ENCODE results near the gene KCNJ6.
"Not testable (repeated sequence)": the region's sequence is repeated elsewhere in the genome, so short reads cannot be mapped to it uniquely, and the experiment has no call there.

Gene KCNJ6

DNA sequence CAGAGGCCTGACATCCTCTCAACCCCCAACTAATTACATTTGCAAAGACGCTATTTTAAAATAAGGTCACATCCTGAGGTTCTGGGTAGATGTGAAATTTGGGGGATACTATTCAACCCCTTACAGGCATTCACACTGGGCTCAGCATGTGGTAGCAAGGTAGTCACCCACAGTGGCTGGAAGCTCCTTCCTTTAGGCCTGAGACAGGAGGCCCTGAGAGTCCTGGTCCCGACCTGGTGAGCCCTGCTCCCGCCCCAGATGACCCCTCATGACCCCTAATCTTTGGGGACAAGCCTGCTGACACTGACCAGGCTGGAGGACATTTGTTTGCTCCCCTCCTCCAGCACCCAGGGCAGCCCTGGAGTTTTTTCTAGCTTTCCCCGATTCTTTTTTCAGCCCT is 323.8 kb downstream of the KCNJ6 start:
- no peak for DNase-seq

DNA sequence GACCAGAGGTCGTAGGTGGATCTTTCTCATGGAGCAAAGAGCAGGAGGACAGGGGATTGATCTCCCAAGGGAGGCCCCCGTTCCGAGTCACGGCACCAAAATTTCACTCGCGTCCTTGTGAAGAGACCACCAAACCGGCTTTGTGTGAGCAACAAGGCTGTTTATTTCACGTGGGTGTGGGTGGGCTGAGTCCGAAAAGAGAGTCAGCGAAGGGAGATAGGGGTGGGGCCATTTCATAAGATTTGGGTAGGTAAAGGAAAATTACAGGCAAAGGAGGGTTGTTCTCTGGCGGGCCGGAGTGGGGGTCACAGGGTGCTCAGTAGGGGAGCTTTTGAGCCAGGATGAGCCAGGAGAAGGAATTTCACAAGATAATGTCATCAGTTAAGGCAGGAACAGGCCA is 324.3 kb downstream of the KCNJ6 start:
- not testable (repeated sequence) for DNase-seq

DNA sequence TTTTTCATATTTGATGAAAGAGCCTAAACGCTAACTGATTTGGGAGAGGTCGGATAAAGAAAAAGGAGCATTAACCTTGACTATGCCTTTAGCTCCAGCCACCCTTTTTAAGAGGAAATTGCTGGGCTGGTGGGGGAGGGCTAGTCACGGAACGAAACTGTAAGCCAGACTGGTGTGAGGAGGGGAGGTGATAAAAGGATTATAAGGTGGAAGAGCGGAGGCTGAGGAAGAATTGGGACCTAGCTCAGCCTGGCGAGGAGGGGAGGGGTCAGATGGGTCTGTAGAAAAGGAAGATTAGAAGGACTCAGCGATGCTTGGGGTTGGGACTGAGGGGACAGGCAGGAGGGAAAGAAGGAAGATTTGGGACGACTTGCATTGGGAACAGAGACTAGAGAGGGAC is 325.4 kb downstream of the KCNJ6 start:
- DNase-seq: not testable (repeated sequence)

DNA sequence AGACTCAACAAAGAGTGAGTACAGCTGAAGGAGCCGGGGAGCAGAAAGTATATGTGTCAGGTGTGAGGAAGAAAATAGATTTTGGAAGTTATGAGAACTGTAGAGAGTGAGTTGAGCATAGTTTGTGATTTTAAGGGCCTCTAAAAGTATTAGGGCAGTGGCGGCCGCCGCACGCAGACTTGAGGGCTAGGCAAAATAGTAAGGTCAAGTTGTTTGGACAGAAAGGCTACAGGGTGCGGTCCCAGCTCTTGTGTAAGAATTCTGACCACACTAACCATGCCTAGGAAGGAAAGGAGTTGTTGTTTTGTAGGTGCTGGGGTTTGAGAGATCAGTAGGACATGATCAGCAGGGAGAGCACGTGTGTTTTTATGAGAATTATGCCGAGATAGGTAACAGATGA is 327.6 kb downstream of the KCNJ6 start:
- not testable (repeated sequence) for DNase-seq

DNA sequence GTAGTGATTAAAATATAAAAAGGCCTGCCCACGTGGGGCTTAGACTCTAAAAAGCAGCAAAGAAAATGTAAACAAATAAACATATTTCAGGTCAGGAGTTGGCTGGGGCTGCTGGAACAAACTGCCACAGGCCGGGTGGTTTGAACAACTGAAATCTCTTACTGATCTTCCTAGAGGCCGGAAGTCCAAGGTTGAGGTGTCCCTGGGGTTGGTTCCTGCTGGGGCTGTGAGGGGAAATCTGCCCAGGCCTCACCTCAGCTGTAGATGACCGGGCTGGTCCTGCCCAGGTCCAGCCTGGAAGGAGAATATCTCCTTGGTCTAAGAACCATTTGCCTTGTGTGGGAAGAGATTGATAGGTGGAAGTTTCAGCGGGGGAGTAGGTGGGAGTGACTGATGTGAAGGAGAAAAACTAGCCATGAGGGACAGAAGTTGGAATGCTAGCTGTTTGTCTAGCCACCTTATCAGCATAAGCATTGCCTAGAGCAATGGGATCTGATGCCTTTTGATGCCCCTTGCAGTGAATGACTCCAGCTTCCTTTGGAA is 328.6 kb downstream of the KCNJ6 start:
- DNase-seq: no peak

DNA sequence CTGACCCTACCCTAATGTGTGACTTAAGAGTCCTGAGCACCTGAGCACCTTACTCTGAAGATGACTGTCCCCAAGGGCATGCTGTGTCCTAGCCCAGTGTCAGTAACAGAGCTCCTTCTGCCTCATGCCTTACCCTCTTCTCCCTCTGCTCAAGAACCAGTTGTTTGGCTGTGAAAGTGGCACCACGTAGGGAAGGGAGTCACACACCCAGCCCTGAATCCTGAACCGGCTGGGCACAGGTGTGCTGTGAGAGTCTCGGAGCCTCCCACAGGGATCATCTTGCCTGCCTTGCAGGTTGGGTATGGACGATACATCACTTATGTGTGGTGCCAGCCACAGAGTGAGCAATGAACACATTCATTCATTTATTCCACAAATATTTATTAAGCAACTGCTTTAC is 329.1 kb downstream of the KCNJ6 start:
- no peak for DNase-seq

DNA sequence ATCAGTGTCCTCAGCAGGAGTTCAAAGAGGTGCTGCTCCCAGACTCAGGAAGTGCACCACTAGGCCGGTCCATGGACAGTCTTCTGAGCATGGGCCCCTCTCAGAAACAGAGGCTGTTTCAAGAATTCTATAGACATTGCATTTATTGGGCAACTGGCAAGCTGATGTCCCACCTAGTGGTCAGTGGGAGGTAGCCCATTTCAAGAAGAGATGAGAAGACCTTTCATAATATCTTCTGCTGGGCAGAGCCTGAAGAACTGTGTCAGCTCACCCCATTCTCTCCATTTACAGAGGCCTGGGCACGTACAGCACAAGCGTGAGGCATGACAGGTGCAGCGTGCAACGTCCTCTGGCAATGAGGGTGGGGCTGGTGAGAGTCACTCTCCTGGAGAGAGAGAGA is 333.7 kb downstream of the KCNJ6 start:
- no peak for DNase-seq

DNA sequence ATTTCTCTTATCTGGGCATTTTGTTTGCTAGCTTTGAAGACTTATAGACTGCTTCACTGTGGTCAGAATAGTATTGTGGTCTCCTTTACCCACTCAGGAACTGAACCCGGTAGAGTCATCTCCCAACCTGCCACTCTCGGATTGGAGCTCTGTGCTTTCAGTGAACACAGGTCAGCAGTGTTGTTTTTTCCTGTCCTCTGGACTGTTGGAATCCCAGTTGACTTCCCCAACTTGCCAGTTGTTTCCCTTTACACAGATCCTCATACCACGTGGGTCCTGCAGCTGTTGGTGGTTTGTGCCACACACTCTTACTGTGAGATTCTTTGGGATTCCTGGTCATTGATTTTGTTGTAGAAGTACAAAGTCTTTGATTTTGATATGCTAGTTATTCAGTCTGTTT is 335.6 kb downstream of the KCNJ6 start:
- no peak for DNase-seq

DNA sequence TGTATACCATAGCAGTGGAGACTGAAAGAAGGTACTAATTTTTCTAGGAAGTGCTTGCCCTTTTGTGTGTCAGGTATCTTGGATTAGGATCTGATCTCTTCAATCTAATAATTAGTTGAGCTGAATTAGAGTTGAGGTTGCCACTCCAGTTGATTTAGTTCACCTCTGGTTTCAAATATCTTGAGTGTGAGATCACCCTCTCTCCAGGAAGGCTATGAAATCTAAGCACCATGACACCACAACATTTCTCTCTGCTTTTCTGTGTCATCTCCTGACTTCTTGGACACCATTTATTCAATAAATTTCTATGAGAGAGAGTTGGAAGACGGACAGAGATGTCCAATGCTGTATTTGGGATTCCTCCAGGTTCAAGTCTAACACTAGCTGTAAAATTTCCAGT is 336.9 kb downstream of the KCNJ6 start:
- DNase-seq: no peak

DNA sequence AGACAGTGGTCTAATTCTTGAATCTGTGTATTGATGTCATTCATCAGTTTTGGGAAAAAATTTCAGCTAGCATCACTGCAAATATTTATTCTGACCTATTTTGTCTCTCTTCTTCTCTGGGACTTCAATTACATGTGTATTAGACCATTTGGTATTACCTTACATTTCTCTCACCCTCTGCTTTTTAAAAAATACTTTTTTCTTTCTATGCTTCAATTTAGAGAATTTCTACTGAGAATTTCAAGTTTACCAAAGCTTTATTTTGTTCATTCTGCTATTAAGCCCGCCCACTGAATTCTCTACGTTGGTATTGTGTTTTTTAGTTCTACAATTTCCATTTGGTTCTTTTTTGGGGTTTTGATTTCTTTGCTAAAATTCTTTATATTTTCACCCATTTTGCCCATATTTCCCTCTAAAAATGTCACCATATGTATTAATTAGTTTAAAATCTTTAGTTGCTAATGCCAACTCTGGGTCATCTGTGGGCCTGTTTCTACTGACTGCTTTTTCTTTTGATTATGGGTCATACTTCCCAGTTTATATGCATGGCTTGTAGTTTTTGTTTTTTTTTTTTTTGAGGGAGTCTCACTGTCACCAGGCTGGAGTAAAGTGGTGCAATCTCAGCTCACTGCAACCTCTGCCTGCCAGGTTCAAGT is 337.7 kb downstream of the KCNJ6 start:
- DNase-seq: no peak

DNA sequence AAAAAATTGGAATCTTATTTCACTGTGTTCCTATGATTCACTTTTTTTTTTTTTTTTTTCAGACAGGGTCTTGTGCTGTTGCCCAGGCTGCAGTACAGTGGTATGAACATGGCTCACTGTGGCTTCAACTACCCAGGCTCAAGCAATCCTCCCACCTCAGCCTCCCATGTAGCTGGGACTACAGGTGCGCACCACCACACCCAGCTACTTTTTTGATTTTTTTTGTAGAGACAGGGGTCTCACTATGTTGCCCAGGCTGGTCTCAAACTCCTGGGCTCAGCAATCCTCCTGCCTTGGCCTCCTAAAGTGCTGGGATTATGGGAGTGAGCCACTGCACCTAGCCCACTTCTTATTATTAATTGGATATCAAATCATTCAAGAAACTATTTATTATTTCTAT is 339.3 kb downstream of the KCNJ6 start:
- DNase-seq: not testable (repeated sequence)

DNA sequence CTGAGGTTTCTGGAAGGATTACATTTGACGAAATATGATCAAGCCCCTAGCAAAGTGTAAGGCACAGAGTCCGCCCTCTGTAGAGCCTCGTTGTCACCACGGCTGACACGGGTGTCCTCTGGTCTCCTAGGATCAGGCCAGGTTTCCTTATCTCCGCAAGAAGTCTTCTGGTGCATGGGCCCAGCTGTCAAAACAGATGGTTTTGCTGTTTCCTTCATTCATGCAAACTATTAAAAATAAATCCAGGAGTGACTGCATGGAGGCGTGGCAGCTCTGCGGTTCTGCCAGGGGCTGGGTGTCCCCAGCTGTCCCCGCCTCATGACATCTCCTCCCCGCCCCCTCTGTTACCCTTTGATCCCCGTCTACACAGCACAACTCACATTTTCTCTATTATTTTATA is 340.7 kb downstream of the KCNJ6 start:
- no peak for DNase-seq

DNA sequence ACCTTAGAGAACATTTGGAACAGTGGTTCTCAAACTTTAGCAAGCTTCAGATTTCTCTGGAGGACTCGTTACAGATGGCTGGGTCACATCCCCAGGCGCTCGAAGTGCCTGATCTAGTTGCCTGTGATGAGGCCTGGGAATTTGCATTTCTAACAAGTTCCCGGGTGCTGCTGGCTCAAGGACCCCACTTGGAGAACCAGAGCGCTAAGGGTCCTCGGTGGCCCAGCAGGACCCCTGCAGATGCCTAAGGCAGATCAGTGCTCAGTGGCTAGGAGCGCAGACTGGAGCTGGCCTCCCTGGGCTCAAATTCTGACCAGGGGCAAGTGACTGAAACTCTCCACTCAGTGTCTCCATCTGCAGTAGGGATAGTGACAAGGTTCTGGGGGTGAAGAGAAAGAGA is 341.5 kb downstream of the KCNJ6 start:
- no peak for DNase-seq

DNA sequence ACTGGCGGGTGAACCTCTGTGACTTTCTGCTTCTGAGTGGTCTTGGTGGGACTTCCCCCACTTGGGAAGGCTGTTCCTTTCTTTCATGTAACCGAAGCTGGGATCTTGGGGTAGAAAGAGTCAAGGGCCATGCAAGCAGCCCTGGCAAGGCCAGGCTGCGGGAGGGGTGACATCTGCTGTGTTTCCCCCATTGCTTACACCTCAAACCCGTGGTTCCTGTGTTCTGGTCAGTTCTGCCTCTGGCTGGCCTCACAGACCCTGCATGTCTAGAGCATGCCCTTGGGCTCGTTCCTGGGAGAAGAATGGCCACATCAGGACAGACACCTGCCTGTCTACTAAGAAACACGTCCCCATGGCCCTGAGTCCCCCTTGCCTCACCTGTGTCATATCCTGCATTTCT is 341.9 kb downstream of the KCNJ6 start:
- DNase-seq: no peak

DNA sequence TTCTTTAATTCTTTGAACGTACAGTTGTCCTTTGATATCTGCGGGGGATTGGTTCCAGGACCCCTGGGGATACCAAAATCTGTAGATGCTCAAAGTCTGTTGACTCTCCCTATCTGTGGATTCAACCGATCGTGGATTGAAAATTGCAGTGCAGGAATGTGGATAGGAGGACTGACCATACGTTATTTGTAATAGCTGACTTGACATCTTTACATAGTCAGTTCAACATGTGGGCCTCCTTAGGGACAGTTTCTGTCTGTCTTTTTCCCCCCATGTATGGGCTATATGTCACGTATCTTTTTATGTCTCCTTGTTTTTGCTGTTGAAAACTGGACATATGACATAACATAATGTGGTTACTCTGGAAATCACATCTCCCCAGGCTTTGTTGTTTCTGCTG is 344.8 kb downstream of the KCNJ6 start:
- no peak for DNase-seq

DNA sequence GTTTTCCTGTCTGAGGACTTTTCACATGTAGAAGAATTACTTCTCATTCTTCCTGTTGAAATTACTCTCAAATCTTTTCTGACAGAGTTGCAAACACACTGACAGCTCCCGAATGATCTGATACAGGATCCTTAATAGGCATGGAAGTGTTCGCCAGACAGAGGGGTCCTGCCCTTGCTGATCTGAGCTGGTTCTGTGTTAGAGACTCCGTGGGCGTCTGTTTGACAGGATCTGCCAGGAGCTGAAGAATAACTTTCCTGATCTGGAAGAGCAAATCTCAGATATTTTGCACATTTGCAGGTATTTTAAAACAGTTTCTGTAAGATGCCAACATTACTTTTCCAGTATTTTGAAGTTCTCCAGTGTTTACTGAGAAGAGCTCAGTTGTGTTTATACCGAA is 347.3 kb downstream of the KCNJ6 start:
- no peak for DNase-seq

DNA sequence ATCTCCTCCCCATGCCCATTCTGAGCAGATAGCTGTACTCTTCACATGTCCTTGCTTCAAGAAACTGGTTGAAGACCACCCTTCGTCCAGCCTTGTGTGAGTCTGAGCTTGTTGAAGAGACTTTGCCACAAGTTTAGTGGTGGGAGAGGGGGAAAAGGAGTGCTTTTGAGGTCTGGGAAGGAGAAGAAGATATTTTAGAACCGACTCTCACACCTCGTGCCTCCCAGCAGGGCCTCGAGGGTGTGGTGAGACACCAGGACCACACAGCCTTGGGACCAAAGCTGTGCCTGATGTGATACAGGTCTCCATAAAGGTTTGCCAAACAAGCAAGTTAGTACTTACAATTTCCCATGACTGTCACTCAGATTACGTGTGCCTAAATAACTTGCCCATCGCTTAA is 347.8 kb downstream of the KCNJ6 start:
- DNase-seq: no peak

DNA sequence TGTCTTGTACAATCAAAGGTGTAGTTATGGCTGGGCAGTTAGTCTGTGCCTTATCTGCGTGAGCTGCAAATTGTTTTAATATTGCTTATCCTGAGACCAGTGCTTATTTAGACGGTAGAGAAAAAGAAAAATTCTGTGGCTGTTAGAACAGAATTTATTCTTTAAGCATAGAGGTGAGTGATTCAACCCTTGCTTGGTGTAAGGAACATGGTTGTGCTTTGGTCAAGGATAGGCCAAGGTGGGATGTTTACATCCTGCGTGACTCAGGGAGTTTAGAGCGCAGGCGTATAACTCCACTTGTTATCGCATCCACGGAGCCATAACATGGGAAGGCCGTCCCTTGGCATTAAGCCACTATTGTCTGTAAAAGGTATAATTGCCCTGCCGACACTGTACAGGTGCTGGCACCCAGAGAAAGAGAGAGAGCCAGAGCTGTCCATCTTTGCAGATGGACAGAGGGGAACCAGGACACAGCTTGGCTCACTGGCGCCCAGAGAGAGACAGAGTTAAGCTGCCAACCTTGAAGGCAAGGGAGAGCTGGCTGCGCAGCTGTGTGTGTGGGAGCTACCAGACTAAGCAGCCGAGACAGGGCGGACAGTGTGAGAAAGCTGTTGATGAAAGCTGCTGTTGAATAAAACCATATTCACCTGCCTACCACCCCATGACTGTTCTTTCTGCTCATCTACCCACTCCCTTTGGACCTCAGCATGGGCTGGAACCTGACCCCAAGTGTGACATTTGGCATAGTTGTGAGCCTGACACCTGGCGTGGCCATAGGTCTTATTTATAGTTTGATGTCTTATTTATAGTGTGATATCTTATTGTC is 349.3 kb downstream of the KCNJ6 start:
- peak; percentile 35 for DNase-seq

DNA sequence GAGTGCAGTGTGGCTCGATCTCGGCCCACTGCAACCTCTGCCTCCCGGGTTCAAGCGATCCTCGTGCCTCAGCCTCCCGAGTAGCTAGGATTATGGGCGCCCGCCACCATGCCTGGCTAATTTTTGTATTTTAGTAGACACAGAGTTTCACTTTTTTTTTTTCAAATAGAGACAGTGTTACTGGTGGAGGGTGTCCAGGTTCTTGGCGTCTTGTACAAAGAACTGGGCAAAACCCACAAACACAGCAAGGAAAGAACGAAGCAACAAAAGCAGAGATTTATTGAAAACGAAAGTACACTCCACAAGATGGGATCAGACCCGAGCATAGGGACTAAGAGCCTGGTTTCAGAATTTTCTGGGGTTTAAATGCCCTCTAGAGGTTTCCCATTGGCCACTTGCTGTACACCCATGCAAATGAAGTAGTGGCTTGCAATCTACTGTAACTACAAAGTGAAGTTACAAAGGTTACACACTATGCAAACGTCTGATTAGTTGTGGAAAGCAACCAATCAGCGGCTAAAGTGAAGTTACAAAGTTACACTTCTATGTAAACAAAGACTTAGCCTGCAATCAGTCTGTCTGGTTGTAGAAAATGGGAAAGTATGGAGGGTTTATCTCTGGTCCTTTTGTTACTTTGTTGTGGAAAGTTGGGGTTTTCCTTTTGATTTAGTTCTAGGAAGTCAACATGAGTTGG is 350.6 kb downstream of the KCNJ6 start:
- peak; percentile 28 for DNase-seq

DNA sequence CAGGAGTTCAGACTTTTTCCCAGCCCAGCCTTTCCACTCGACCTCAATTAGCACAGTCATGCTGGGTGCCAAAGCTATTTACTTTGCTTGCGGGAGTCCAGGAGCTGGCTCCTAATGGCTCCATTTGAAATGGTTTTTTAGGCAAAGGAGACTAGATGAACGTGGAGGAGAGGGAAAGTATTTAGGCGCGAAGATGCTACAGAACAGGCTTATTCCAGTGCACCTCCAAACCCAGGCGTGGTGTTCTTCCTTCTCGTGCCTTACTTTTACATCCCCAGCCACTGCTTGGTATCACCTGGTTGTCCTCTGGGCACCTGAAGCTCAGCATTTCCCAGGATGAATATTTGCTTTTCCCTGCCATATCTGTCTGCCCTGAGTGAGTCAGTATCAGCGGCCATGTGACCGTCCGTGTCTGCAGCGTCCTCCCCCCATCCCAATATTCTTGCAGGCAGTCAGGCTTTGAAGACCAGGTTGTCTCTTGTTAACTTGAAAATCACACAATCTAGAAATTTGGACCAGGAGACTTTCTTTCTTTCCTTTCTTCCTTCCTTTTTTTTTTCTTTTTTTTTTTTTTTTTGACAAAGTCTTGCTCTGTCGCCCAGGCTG is 351.2 kb downstream of the KCNJ6 start:
- DNase-seq: no peak

DNA sequence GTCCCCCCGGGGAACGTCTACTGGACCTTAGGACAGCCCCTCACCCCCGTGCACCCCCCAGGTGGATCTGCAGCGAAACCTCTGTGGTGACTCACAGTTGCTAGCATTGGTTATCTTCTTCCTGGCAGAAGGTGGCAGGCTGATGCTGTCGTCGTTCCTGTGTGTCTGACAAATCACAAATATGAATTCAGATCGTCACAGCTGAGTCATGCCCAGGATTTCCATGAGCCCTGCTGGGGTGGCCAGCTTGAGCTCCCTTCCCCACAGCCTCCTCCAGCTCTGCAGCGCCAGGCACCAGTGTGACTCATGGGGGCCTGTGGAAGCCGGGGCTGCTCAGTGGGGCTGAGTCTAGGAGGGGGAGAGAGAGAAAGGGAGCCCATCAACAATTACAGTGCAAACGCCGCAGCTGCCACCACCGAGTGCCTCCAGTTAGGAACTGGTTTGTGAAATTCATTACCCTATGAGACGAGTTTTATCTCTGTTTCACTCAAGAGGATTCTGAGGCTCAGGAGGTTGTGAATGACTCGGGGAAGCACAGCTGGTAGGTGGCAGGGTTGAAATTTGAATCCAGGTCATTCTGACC is 351.8 kb downstream of the KCNJ6 start:
- peak; percentile 93 for DNase-seq

DNA sequence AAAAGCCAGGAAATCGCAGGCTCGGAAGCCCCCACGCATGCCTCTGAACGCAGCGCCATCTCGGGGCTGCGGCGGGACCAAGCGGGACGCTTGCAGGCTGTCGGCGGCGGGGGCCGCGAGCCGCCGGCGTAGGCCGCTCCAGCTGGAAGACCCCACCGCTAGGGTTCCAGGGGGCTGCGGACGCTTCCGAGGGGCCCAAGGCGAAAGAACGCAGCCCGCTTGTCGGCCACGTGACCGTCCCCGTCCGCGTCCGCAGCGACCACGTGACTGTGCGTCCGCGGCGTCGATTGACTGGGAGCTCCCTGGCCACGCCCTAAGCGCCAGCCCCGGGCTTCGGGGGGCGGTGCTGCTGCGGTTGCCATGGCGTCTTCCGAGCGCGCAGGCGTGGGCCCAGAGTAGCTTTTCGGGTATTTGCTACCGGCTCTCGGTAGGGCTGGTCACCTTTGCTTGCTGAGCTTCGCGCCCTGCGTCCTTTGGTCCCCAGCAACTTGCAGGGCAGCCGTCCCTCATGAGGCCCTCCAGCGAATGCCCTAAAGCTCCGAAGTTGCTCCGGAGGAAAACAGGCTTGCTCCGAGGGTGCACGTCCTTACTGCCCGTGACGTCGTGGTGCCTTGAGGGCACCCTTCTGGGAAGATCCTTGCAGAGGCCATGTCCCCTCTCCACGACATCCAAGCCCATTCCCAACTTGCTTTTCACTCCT is 352.5 kb downstream of the KCNJ6 start:
- DNase-seq: peak; percentile 95
